ENCODE data around the gene LDHB. TPM values are rescaled to one million over a fixed set of nuclear protein-coding genes. Genes with fewer than 3 reads are reported as not detected.
"Not testable (repeated sequence)": the region's sequence is repeated elsewhere in the genome, so short reads cannot be mapped to it uniquely, and the experiment has no call there.

Gene LDHB
- total RNA-seq, 1 experiment from 2014 or later, result 548 TPM

DNA sequence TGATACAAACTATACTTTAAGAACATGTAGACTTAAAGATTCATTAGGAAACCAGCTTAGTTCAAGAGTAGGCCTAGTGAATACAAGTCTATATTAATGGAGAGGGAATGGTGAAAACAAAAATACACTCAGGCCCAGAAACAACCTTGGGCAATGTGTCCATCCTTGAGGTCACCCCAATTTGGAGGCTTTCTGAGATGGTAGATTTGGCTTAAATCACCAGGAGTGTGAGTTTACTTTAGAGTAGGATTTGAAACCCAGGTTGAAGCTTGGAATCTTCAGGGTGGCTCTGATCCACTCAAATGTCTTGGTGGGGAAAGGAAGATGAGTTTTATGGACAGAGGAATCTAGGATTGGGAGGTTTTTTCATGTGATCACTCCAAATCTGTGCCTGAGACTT lies 10.5 kb downstream of the LDHB start:
- Histone ChIP-seq H3K9ac (ENCODE audit: low read length) (no peak overlapping the region), H3F3A (ENCODE audit: low read length, unreplicated experiment) (no peaks in the 10 kb centered on the region), H3K27ac (ENCODE audit: low read length) (no peak overlapping the region), H3K9me2 (replicated peaks; ENCODE audit: low read length) (no peaks in the 10 kb centered on the region), H3K4me1 (ENCODE audit: insufficient read depth, low read length) (no peaks in the 10 kb centered on the region), H3K4me3 (ENCODE audit: low read length) (no peak overlapping the region), H3K4me2 (ENCODE audit: low read length) (no peak overlapping the region), H3K27me3 (ENCODE audit: low read length) (no peaks in the 10 kb centered on the region), H4K20me1 (ENCODE audit: low read length) (0 out of 2 replicates have a peak, but pooled peaks cover 2% of the 10 kb centered on the region), H3K36me3 (ENCODE audit: low read depth, low read length) (peaks cover 52% of the 10 kb centered on the region), H3K9me3 (ENCODE audit: low read length) (no peaks in the 10 kb centered on the region), H2AFZ (ENCODE audit: low read length) (no peak overlapping the region), H3K79me2 (ENCODE audit: low read length) (peaks cover 18% of the 10 kb centered on the region; the same call in 1 of the 2 replicates)
- ATAC-seq (no peak), DNase-seq (no peak)
- BruUV-seq (replicated peaks), result no TSS peak
- TF ChIP-seq, protein P1, sequence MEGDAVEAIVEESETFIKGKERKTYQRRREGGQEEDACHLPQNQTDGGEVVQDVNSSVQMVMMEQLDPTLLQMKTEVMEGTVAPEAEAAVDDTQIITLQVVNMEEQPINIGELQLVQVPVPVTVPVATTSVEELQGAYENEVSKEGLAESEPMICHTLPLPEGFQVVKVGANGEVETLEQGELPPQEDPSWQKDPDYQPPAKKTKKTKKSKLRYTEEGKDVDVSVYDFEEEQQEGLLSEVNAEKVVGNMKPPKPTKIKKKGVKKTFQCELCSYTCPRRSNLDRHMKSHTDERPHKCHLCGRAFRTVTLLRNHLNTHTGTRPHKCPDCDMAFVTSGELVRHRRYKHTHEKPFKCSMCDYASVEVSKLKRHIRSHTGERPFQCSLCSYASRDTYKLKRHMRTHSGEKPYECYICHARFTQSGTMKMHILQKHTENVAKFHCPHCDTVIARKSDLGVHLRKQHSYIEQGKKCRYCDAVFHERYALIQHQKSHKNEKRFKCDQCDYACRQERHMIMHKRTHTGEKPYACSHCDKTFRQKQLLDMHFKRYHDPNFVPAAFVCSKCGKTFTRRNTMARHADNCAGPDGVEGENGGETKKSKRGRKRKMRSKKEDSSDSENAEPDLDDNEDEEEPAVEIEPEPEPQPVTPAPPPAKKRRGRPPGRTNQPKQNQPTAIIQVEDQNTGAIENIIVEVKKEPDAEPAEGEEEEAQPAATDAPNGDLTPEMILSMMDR (conservative IDR thresholded peaks at IDR 0.05; ENCODE audit: low read depth, low read length), result no peak
- ChIA-PET POLR2A (ENCODE audit: unreplicated experiment) (no interaction called here), CTCF (no interaction called here)
- intact Hi-C loops (cut with micrococcal nuclease), result no loop called here

DNA sequence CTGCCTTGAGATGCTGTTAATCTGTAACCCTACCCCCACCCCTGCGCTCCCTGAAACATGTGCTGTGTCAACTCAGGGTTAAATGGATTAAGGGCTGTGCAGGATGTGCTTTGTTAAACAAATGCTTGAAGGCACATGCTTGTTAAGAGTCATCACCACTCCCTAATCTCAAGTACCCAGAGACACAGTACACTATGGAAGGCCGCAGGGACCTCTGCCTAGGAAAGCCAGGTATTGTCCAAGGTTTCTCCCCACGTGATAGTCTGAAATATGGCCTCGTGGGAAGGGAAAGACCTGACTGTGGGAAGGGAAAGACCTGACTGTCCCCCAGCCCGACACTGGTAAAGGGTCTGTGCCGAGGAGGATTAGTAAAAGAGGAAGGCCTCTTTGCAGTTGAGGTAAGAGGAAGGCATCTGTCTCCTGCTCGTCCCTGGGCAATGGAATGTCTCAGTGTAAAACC lies 12.6 kb downstream of the LDHB start:
- intact Hi-C loops (cut with micrococcal nuclease); H3K9me2 ChIP-seq (replicated peaks; ENCODE audit: low read length); H2AFZ ChIP-seq (ENCODE audit: low read length); ATAC-seq; H3K9me3 ChIP-seq (ENCODE audit: low read length); H3K4me2 ChIP-seq (ENCODE audit: low read length); H3K4me3 ChIP-seq (ENCODE audit: low read length); BruUV-seq (replicated peaks); POLR2A ChIA-PET (ENCODE audit: unreplicated experiment); H3K27me3 ChIP-seq (ENCODE audit: low read length); H3K27ac ChIP-seq (ENCODE audit: low read length); H3K4me1 ChIP-seq (ENCODE audit: insufficient read depth, low read length); H3F3A ChIP-seq (ENCODE audit: low read length, unreplicated experiment); CTCF ChIA-PET; H3K79me2 ChIP-seq (ENCODE audit: low read length); H3K9ac ChIP-seq (ENCODE audit: low read length); H4K20me1 ChIP-seq (ENCODE audit: low read length); DNase-seq: not testable (repeated sequence)
- peaks cover 55% of the 10 kb centered on the region for H3K36me3 ChIP-seq (ENCODE audit: low read depth, low read length)

DNA sequence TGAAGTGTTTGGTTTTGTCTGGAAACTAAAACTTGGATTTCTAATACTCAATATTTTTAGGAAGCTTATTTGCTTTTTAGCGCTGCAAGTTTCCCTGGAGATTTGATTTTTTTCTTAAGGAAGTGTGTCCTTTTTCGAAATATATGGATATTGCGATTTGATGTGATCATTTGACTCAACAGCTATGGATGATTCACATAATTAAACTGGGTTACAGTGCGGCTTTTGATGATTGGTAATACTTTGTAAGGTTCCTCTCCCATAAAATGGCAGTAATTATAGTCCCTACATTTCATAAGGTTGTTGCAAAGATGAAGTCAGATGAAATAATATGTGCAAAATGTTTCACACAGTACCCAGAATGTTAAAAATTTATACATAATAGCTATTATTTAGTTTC lies 13.1 kb downstream of the LDHB start:
- no peaks in the 10 kb centered on the region for H3F3A ChIP-seq (ENCODE audit: low read length, unreplicated experiment)
- H3K4me2 ChIP-seq (ENCODE audit: low read length), result no peak overlapping the region
- TF ChIP-seq EZH2 (IDR thresholded peaks at IDR 0.05; ENCODE audit: low read length, unreplicated experiment), result no peak
- TF ChIP-seq EZH2phosphoT487 (IDR thresholded peaks at IDR 0.05; ENCODE audit: borderline replicate concordance, low read length), result no peak
- TF ChIP-seq, protein P1 (conservative IDR thresholded peaks at IDR 0.05; ENCODE audit: low read depth, low read length), result no peak
- H3K4me1 ChIP-seq (ENCODE audit: insufficient read depth, low read length), result no peaks in the 10 kb centered on the region
- intact Hi-C loops (cut with micrococcal nuclease), result no loop called here
- no peak overlapping the region for H2AFZ ChIP-seq (ENCODE audit: low read length)
- no TSS peak for BruUV-seq (replicated peaks)
- H3K36me3 ChIP-seq (ENCODE audit: low read depth, low read length), result peaks cover 57% of the 10 kb centered on the region
- H3K4me3 ChIP-seq (ENCODE audit: low read length), result no peak overlapping the region
- ChIA-PET CTCF (no interaction called here), POLR2A (ENCODE audit: unreplicated experiment) (interaction anchor here (0.7 kb wide), 1 partner anchor 631 kb away, joined by 7 read pairs; no protein-coding TSS in a partner anchor)
- H3K9me3 ChIP-seq (ENCODE audit: low read length), result no peaks in the 10 kb centered on the region
- no peak for DNase-seq
- no peaks in the 10 kb centered on the region for H3K9me2 ChIP-seq (replicated peaks; ENCODE audit: low read length)
- peaks cover 10% of the 10 kb centered on the region; the same call in 1 of the 2 replicates for H4K20me1 ChIP-seq (ENCODE audit: low read length)
- peaks cover 6% of the 10 kb centered on the region; the same call in 1 of the 2 replicates for H3K79me2 ChIP-seq (ENCODE audit: low read length)
- H3K27ac ChIP-seq (ENCODE audit: low read length), result no peak overlapping the region
- no peak for ATAC-seq
- no peak overlapping the region for H3K9ac ChIP-seq (ENCODE audit: low read length)
- H3K27me3 ChIP-seq (ENCODE audit: low read length), result no peaks in the 10 kb centered on the region
